Nephron (organoid): ENCODE measurements around the gene TMEM62.
A peak's percentile ranks its signal among the peaks of the same experiment; 100 is the strongest.

Source experiments
- H3K27ac Mint-ChIP-seq, 3 experiments: 2 replicates each; pipeline ENCODE4 v1.8.0; 2020; ENCODE audit warnings: mixed read lengths in 3 of 3, mild to moderate bottlenecking in 2 of 3, moderate library complexity in 1 of 3
- H3K27me3 Mint-ChIP-seq: 2 replicates; pipeline ENCODE4 v1.8.0; 2021; ENCODE audit warnings: low read depth, mild to moderate bottlenecking, moderate library complexity, mixed read lengths
- H3K36me3 Mint-ChIP-seq: 2 replicates; pipeline ENCODE4 v1.8.0; 2020; ENCODE audit warnings: low read depth, mixed read lengths
- H3K4me1 Mint-ChIP-seq: 2 replicates; pipeline ENCODE4 v1.8.0; 2020; ENCODE audit warnings: mixed read lengths
- H3K4me3 Mint-ChIP-seq, 3 experiments: 2 replicates each; pipeline ENCODE4 v1.8.0; 2020; ENCODE audit warnings: mild to moderate bottlenecking in 3 of 3, mixed read lengths in 3 of 3, moderate library complexity in 2 of 3
- H3K9me3 Mint-ChIP-seq: 2 replicates; pipeline ENCODE4 v1.8.0; 2020; ENCODE audit warnings: mixed read lengths
- TF ChIP-seq, protein P1 (sequence below), 3 experiments: fragments of 200-600 bp; sonication (generic); IDR thresholded peaks; one replicate each; pipeline ENCODE4 v1.5.0; 2021; ENCODE audit warnings: antibody characterized with exemption in 3 of 3; ENCODE audit not compliant: unreplicated experiment in 3 of 3

TMEM62 gene

GRCh38 chr15:43214169-43214568, 80.8 kb downstream of the TMEM62 start:
- Mint-ChIP-seq H3K36me3 (no peaks in the 10 kb centered on the region), H3K4me1 (no peaks in the 10 kb centered on the region), H3K9me3 (no peaks in the 10 kb centered on the region), H3K4me3 (no peak overlapping the region), H3K27me3 (peaks cover 23% of the 10 kb centered on the region), H3K27ac (no peak overlapping the region)
- TF ChIP-seq, protein P1, sequence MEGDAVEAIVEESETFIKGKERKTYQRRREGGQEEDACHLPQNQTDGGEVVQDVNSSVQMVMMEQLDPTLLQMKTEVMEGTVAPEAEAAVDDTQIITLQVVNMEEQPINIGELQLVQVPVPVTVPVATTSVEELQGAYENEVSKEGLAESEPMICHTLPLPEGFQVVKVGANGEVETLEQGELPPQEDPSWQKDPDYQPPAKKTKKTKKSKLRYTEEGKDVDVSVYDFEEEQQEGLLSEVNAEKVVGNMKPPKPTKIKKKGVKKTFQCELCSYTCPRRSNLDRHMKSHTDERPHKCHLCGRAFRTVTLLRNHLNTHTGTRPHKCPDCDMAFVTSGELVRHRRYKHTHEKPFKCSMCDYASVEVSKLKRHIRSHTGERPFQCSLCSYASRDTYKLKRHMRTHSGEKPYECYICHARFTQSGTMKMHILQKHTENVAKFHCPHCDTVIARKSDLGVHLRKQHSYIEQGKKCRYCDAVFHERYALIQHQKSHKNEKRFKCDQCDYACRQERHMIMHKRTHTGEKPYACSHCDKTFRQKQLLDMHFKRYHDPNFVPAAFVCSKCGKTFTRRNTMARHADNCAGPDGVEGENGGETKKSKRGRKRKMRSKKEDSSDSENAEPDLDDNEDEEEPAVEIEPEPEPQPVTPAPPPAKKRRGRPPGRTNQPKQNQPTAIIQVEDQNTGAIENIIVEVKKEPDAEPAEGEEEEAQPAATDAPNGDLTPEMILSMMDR (IDR thresholded peaks at IDR 0.05; ENCODE audit: unreplicated experiment in 3 of 3) = no peak

DNA sequence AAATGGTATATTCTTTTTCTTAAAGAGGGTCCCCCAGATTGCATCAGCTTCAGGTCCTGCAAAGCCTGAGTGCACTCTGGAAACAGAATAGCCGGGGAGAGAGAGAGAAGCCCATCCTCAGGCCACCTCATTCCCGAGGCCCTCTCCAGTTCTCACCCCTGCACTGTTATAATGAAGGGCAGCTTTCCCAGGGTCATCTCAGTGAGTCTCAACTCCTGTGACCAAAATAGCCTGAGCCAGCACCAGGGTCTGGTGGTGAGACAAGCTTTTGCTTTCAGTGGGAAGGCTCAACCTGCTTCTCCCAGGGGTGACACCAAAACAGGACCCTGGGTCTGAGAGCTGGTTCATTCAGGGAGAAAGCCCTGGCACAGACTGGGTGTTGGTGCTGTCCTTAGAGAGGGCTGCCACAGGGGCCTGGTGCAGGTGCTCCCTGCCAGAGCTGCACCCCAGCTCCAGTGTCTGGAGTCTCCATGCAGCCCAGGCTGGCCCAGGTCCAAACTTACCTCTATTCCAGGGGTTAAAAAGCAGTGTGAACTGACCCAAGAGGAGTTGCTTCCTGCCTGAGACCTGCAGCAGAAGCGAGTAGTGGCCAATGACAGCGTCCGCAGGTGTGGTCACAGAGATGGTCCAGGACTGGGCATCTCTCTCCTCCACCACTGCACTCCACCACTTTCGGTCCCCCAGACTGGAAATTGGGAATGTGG, 81.4 kb downstream of the TMEM62 start:
- no peak overlapping the region for H3K4me3 Mint-ChIP-seq
- TF ChIP-seq, protein P1 (IDR thresholded peaks at IDR 0.05; ENCODE audit: unreplicated experiment in 3 of 3) = no peak
- H3K9me3 Mint-ChIP-seq = no peaks in the 10 kb centered on the region
- no peak overlapping the region for H3K27ac Mint-ChIP-seq
- no peaks in the 10 kb centered on the region for H3K4me1 Mint-ChIP-seq
- peaks cover 20% of the 10 kb centered on the region for H3K27me3 Mint-ChIP-seq
- no peaks in the 10 kb centered on the region for H3K36me3 Mint-ChIP-seq

GRCh38 chr15:43215961-43216360, 82.6 kb downstream of the TMEM62 start:
- H3K27me3 Mint-ChIP-seq = peaks cover 14% of the 10 kb centered on the region
- TF ChIP-seq, protein P1 (IDR thresholded peaks at IDR 0.05; ENCODE audit: unreplicated experiment in 3 of 3) = no peak
- no peak overlapping the region for H3K27ac Mint-ChIP-seq
- H3K4me3 Mint-ChIP-seq = no peak overlapping the region
- H3K9me3 Mint-ChIP-seq = no peaks in the 10 kb centered on the region
- H3K4me1 Mint-ChIP-seq = no peaks in the 10 kb centered on the region
- H3K36me3 Mint-ChIP-seq = no peaks in the 10 kb centered on the region

DNA sequence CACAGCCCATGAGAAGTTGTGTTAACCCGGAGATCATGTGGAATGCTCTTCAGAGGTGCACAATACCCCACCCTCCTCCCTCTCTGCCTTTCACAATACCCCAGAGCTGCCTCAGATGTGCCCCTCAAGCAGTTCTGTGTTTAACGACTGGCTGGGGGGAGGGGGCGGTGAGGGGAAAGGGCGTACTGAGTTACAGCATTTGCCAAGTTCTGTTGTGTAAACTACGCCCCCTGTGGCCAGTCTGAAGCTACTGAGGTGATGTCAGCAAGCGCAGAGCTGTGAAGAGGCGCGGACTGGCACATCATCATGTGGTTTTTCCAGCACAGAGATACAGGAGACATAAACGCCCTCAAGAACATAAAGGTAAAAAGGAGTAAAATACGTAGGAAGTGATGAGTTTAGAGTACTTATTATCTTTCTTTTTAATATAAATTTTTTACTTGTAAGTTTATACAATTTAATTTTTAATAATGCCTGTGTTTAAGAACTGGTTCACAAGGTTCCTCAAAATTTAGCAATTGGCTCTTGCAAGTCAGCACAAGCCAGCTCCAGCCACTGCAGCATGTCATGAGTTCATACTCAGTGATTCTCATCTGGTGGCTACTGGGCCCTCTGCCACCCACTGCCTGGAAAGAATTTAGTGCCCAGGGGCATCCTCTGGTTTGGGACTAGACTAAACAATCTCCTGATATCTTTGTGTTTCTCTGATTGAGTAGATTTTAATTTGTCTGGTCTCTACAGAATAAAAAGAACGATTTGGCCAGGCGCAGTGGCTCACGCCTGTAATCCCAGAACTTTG, 85.7 kb downstream of the TMEM62 start:
- Mint-ChIP-seq H3K36me3 (no peaks in the 10 kb centered on the region), H3K4me1 (no peaks in the 10 kb centered on the region), H3K27me3 (peaks cover 17% of the 10 kb centered on the region), H3K9me3 (no peaks in the 10 kb centered on the region), H3K4me3 (no peak overlapping the region), H3K27ac (no peak overlapping the region)
- TF ChIP-seq, protein P1 (IDR thresholded peaks at IDR 0.05; ENCODE audit: unreplicated experiment in 3 of 3) = peak in 1 of 3 experiments; percentile 22

- Mint-ChIP-seq H3K4me3 (no peak overlapping the region), H3K4me1 (no peaks in the 10 kb centered on the region), H3K27ac (no peak overlapping the region), H3K9me3 (no peaks in the 10 kb centered on the region), H3K27me3 (peaks cover 14% of the 10 kb centered on the region), H3K36me3 (no peaks in the 10 kb centered on the region)
- TF ChIP-seq, protein P1 (IDR thresholded peaks at IDR 0.05; ENCODE audit: unreplicated experiment in 3 of 3) = no peak
Observed at GRCh38 chr15:43219929-43220928, 86.8 kb downstream of the TMEM62 start.
